GM23338 (cell line): ENCODE data around the gene PMEL. TPM values are rescaled to one million over a fixed set of nuclear protein-coding genes. Genes with fewer than 3 reads are reported as not detected.

Experiments
- ATAC-seq: fragments of 200-7000 bp; cut with Tn5 transposase; 3 replicates; pipeline ENCODE4 v1.9.1; 2020
- DNase-seq: peaks from one replicate; pipeline ENCODE4 v3.0.0-alpha.2; 2015; ENCODE audit warnings: low spot score
- H2AFZ ChIP-seq: fragments of 200-600 bp; sonication (generic); 2 replicates; pipeline ENCODE4 v1.8.0; 2016; ENCODE audit warnings: antibody characterized with exemption, mild to moderate bottlenecking, moderate library complexity
- H3F3A ChIP-seq: fragments of 200-600 bp; sonication (generic); replicated peaks from 2 replicates; pipeline ENCODE4 v1.8.0; 2017; ENCODE audit warnings: antibody characterized with exemption, mixed run types, low read depth
- H3K27ac ChIP-seq: fragments of 200-600 bp; sonication (generic); 2 replicates; pipeline ENCODE4 v1.6.1; 2016; ENCODE audit warnings: low read depth
- H3K27me3 ChIP-seq: fragments of 200-600 bp; sonication (generic); 2 replicates; pipeline ENCODE4 v1.8.0; 2016; ENCODE audit warnings: mild to moderate bottlenecking, mixed run types, moderate library complexity; ENCODE audit not compliant: insufficient read depth
- H3K36me3 ChIP-seq: fragments of 200-600 bp; sonication (generic); 2 replicates; pipeline ENCODE4 v1.8.0; 2016; ENCODE audit warnings: mild to moderate bottlenecking; ENCODE audit not compliant: insufficient read depth
- H3K4me1 ChIP-seq: fragments of 200-600 bp; sonication (generic); 2 replicates; pipeline ENCODE4 v1.8.0; 2016; ENCODE audit warnings: mild to moderate bottlenecking, moderate library complexity; ENCODE audit not compliant: insufficient read depth
- H3K4me2 ChIP-seq: fragments of 200-600 bp; sonication (generic); 2 replicates; pipeline ENCODE4 v1.7.1; 2017; ENCODE audit warnings: mixed run types
- H3K4me3 ChIP-seq: fragments of 200-600 bp; sonication (generic); 2 replicates; pipeline ENCODE4 v1.6.1; 2016; ENCODE audit warnings: mixed run types
- H3K79me2 ChIP-seq: fragments of 200-600 bp; sonication (generic); replicated peaks from 2 replicates; pipeline ENCODE4 v1.8.0; 2017; ENCODE audit warnings: mild to moderate bottlenecking; ENCODE audit not compliant: insufficient read depth
- H3K9me2 ChIP-seq: fragments of 200-600 bp; sonication (generic); 2 replicates; pipeline ENCODE4 v1.8.0; 2017; ENCODE audit not compliant: insufficient read depth
- H4K20me1 ChIP-seq: fragments of 200-600 bp; sonication (generic); replicated peaks from 2 replicates; pipeline ENCODE4 v1.8.0; 2017; ENCODE audit warnings: mild to moderate bottlenecking; ENCODE audit not compliant: insufficient read depth
- H3K27ac Mint-ChIP-seq: 2 replicates; pipeline ENCODE4 v1.8.0; 2020; ENCODE audit warnings: inconsistent platforms, mild to moderate bottlenecking, moderate library complexity, mixed read lengths
- H3K27me3 Mint-ChIP-seq: 3 replicates; pipeline ENCODE4 v1.8.0; 2022; ENCODE audit warnings: low read depth, mild to moderate bottlenecking, moderate library complexity, mixed read lengths, inconsistent platforms; ENCODE audit not compliant: insufficient read depth, poor library complexity
- H3K36me3 Mint-ChIP-seq: 3 replicates; pipeline ENCODE4 v1.8.0; 2021; ENCODE audit warnings: low read depth, mild to moderate bottlenecking, inconsistent platforms, moderate library complexity, mixed read lengths
- H3K4me1 Mint-ChIP-seq: 3 replicates; pipeline ENCODE4 v1.8.0; 2020; ENCODE audit warnings: mild to moderate bottlenecking, inconsistent platforms, mixed read lengths
- H3K4me3 Mint-ChIP-seq: 3 replicates; pipeline ENCODE4 v1.8.0; 2021; ENCODE audit warnings: moderate library complexity, mild to moderate bottlenecking, inconsistent platforms, mixed read lengths
- H3K9me3 Mint-ChIP-seq: 3 replicates; pipeline ENCODE4 v1.8.0; 2020; ENCODE audit warnings: moderate library complexity, mild to moderate bottlenecking, inconsistent platforms, mixed read lengths
- CREB1 ChIP-seq: fragments of 250-450 bp; sonication (Bioruptor Pico); IDR thresholded peaks from 2 replicates; pipeline ENCODE4 v1.5.0; 2020; ENCODE audit warnings: low read depth, mild to moderate bottlenecking, moderate library complexity
- EZH2 ChIP-seq: fragments of 200-600 bp; sonication (generic); IDR thresholded peaks from one replicate; pipeline ENCODE4 v1.8.0; 2017; ENCODE audit warnings: antibody characterized with exemption, mild to moderate bottlenecking, low read depth; ENCODE audit not compliant: unreplicated experiment
- EZH2phosphoT487 ChIP-seq: fragments of 200-600 bp; sonication (generic); IDR thresholded peaks from one replicate; pipeline ENCODE4 v1.8.1; 2018; ENCODE audit warnings: antibody characterized with exemption; ENCODE audit not compliant: unreplicated experiment
- JUNB ChIP-seq: IDR thresholded peaks from one replicate; pipeline ENCODE4 v1.6.1; 2016; ENCODE audit warnings: antibody characterized with exemption; ENCODE audit not compliant: unreplicated experiment
- NANOG ChIP-seq: IDR thresholded peaks from 2 replicates; pipeline ENCODE4 v1.6.1; 2016; ENCODE audit warnings: antibody characterized with exemption, borderline replicate concordance
- ZNF114 ChIP-seq: fragments of 250-450 bp; sonication (Bioruptor Pico); IDR thresholded peaks from 2 replicates; pipeline ENCODE4 v1.5.0; 2020; ENCODE audit warnings: mild to moderate bottlenecking, moderate library complexity
- polyA plus RNA-seq: library from polyadenylated mRNA; unstranded; fragments of >200 nt; fragmentation: Nextera tagmentation; extraction: Ambion mirVana; gene quantifications from 2 replicates; pipeline ENCODE4 v1.2.1, GENCODE V29; 2016
- total RNA-seq: library from RNA; depleted of rRNA; stranded (reverse); fragments of >200 nt; shearing (Covaris generic); gene quantifications from 2 replicates; pipeline ENCODE4 v1.2.3, GENCODE V29; 2014
- TF ChIP-seq, protein P1 (sequence below): fragments of 250-450 bp; sonication (Bioruptor Pico); IDR thresholded peaks from 2 replicates; pipeline ENCODE4 v1.5.0; 2020; ENCODE audit warnings: mild to moderate bottlenecking, moderate library complexity
- TF ChIP-seq, protein P2 (sequence below): IDR thresholded peaks from 2 replicates; pipeline ENCODE4 v1.6.1; 2016; ENCODE audit warnings: antibody characterized with exemption
- TF ChIP-seq, protein P3 (sequence below), 2 experiments: fragments of 200-600 bp in 1 of 2; sonication (generic) in 1 of 2; conservative IDR thresholded peaks; 2 replicates each; pipeline versions ENCODE4 v1.5.1 to v1.6.1; 2016 to 2017; ENCODE audit warnings: antibody characterized with exemption in 2 of 2, low read depth in 2 of 2, mild to moderate bottlenecking in 2 of 2, moderate library complexity in 1 of 2

PMEL gene
- total and polyA plus RNA-seq, 2 experiments from 2014 or later = 68.1 to 108 TPM

DNA sequence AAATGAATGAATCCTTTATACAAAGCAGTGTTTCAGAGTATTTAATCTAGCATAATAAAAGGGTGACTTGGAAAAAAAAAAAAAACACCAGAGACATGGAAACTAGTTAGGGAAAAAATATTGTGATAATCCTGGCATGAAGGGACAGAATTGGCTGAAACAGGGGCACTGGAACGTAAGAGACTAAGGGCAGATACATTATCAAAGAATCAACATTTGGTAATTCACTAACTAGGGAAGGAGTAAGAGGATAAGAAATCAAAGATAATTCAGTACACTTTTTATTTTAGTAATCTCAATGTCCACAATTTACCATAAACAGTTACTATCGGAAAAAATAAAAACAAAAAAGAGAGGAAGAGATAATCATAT lies 56.3 kb downstream of the PMEL start:
- H2AFZ ChIP-seq = no peak overlapping the region
- Mint-ChIP-seq H3K4me3 (no peak overlapping the region), H3K4me1 (peaks cover 8% of the 10 kb centered on the region), H3K27me3 (peaks cover 4% of the 10 kb centered on the region), H3K36me3 (peaks cover 15% of the 10 kb centered on the region), H3K9me3 (no peaks in the 10 kb centered on the region), H3K27ac (no peak overlapping the region; the same call in 1 of the 2 replicates)
- H3K27me3 ChIP-seq = no peaks in the 10 kb centered on the region
- peaks cover 21% of the 10 kb centered on the region for H4K20me1 ChIP-seq
- no peak overlapping the region for H3K4me3 ChIP-seq
- peaks cover 54% of the 10 kb centered on the region for H3K79me2 ChIP-seq
- no peaks in the 10 kb centered on the region for H3K9me2 ChIP-seq
- no peak for DNase-seq
- TF ChIP-seq CREB1 (no peak), NANOG (no peak), EZH2phosphoT487 (no peak), ZNF114 (no peak), EZH2 (no peak), JUNB (no peak)
- TF ChIP-seq, protein P1, sequence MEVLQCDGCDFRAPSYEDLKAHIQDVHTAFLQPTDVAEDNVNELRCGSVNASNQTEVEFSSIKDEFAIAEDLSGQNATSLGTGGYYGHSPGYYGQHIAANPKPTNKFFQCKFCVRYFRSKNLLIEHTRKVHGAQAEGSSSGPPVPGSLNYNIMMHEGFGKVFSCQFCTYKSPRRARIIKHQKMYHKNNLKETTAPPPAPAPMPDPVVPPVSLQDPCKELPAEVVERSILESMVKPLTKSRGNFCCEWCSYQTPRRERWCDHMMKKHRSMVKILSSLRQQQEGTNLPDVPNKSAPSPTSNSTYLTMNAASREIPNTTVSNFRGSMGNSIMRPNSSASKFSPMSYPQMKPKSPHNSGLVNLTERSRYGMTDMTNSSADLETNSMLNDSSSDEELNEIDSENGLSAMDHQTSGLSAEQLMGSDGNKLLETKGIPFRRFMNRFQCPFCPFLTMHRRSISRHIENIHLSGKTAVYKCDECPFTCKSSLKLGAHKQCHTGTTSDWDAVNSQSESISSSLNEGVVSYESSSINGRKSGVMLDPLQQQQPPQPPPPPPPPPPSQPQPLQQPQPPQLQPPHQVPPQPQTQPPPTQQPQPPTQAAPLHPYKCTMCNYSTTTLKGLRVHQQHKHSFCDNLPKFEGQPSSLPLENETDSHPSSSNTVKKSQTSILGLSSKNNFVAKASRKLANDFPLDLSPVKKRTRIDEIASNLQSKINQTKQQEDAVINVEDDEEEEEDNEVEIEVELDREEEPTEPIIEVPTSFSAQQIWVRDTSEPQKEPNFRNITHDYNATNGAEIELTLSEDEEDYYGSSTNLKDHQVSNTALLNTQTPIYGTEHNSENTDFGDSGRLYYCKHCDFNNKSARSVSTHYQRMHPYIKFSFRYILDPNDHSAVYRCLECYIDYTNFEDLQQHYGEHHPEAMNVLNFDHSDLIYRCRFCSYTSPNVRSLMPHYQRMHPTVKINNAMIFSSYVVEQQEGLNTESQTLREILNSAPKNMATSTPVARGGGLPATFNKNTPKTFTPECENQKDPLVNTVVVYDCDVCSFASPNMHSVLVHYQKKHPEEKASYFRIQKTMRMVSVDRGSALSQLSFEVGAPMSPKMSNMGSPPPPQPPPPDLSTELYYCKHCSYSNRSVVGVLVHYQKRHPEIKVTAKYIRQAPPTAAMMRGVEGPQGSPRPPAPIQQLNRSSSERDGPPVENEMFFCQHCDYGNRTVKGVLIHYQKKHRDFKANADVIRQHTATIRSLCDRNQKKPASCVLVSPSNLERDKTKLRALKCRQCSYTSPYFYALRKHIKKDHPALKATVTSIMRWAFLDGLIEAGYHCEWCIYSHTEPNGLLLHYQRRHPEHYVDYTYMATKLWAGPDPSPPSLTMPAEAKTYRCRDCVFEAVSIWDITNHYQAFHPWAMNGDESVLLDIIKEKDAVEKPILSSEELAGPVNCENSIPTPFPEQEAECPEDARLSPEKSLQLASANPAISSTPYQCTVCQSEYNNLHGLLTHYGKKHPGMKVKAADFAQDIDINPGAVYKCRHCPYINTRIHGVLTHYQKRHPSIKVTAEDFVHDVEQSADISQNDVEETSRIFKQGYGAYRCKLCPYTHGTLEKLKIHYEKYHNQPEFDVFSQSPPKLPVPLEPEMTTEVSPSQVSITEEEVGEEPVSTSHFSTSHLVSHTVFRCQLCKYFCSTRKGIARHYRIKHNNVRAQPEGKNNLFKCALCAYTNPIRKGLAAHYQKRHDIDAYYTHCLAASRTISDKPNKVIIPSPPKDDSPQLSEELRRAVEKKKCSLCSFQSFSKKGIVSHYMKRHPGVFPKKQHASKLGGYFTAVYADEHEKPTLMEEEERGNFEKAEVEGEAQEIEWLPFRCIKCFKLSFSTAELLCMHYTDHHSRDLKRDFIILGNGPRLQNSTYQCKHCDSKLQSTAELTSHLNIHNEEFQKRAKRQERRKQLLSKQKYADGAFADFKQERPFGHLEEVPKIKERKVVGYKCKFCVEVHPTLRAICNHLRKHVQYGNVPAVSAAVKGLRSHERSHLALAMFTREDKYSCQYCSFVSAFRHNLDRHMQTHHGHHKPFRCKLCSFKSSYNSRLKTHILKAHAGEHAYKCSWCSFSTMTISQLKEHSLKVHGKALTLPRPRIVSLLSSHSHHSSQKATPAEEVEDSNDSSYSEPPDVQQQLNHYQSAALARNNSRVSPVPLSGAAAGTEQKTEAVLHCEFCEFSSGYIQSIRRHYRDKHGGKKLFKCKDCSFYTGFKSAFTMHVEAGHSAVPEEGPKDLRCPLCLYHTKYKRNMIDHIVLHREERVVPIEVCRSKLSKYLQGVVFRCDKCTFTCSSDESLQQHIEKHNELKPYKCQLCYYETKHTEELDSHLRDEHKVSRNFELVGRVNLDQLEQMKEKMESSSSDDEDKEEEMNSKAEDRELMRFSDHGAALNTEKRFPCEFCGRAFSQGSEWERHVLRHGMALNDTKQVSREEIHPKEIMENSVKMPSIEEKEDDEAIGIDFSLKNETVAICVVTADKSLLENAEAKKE (CRISPR knock-in tag) = no peak
- TF ChIP-seq, protein P2, sequence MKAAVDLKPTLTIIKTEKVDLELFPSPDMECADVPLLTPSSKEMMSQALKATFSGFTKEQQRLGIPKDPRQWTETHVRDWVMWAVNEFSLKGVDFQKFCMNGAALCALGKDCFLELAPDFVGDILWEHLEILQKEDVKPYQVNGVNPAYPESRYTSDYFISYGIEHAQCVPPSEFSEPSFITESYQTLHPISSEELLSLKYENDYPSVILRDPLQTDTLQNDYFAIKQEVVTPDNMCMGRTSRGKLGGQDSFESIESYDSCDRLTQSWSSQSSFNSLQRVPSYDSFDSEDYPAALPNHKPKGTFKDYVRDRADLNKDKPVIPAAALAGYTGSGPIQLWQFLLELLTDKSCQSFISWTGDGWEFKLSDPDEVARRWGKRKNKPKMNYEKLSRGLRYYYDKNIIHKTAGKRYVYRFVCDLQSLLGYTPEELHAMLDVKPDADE = no peak
- TF ChIP-seq, protein P3, sequence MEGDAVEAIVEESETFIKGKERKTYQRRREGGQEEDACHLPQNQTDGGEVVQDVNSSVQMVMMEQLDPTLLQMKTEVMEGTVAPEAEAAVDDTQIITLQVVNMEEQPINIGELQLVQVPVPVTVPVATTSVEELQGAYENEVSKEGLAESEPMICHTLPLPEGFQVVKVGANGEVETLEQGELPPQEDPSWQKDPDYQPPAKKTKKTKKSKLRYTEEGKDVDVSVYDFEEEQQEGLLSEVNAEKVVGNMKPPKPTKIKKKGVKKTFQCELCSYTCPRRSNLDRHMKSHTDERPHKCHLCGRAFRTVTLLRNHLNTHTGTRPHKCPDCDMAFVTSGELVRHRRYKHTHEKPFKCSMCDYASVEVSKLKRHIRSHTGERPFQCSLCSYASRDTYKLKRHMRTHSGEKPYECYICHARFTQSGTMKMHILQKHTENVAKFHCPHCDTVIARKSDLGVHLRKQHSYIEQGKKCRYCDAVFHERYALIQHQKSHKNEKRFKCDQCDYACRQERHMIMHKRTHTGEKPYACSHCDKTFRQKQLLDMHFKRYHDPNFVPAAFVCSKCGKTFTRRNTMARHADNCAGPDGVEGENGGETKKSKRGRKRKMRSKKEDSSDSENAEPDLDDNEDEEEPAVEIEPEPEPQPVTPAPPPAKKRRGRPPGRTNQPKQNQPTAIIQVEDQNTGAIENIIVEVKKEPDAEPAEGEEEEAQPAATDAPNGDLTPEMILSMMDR (conservative IDR thresholded peaks at IDR 0.05; ENCODE audit: low read depth in 2 of 2) = no peak
- no peaks in the 10 kb centered on the region for H3K36me3 ChIP-seq
- no peaks in the 10 kb centered on the region for H3K4me1 ChIP-seq
- no peaks in the 10 kb centered on the region for H3F3A ChIP-seq
- no peak overlapping the region for H3K4me2 ChIP-seq
- ATAC-seq = no peak
- no peak overlapping the region; the same call in 1 of the 2 replicates for H3K27ac ChIP-seq
